ENCODE measurements around the gene CAMK2A. TPM values are rescaled to one million over a fixed set of nuclear protein-coding genes. Genes with fewer than 3 reads are reported as not detected.

The CAMK2A gene
- total and polyA plus RNA-seq, 2 donors (not counting 1 experiment from before 2014, with no cell fraction given), result 2.1 to 3.1 TPM

DNA sequence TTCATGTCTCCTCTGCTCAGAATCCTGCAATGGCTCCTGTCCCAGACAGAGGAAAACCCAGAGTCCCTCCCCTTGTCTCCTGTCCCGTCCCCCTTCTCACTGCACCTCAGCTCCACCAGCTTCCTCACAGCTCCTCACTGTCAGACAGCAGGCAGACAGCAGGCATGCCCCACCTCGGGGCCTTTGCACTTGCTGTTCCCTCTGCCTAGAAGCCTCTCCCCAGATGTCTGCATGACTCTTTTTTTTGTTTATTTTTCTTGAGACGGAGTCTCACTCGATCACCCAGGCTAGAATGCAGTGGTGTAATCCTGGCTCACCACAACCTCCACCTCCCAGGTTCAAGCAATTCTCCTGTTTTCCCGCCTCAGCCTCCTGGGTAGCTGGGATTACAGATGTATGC lies 108.5 kb downstream of the CAMK2A start:
- H3K4me2 ChIP-seq (ENCODE audit: extremely low read depth, insufficient read depth, low read length), result no peak overlapping the region
- no peaks in the 10 kb centered on the region for H4K20me1 ChIP-seq (ENCODE audit: control insufficient read depth, extremely low read depth, insufficient read depth, low read length)
- peak; percentile 70 to 72 for DNase-seq (ENCODE audit: low read depth in 2 of 2)
- H3K27ac ChIP-seq (ENCODE audit: insufficient read depth, low read length), result no peak overlapping the region
- no peaks in the 10 kb centered on the region for H3K9me3 ChIP-seq (ENCODE audit: control insufficient read depth, insufficient read depth, low read depth, low read length)
- H3K79me2 ChIP-seq (ENCODE audit: control insufficient read depth, insufficient read depth, low read length), result no peaks in the 10 kb centered on the region
- H3K4me1 ChIP-seq (ENCODE audit: control insufficient read depth, extremely low read depth, insufficient read depth, low read length), result peaks cover 8% of the 10 kb centered on the region
- H3K4me3 ChIP-seq (replicated peaks in 1 of 4; ENCODE audit: control extremely low read depth in 1 of 4, insufficient read depth in 1 of 4, low read depth in 3 of 4, low read length in 4 of 4), result no peak overlapping the region
- no peaks in the 10 kb centered on the region for H3K36me3 ChIP-seq (ENCODE audit: control insufficient read depth, insufficient read depth, low read length)
- no peak overlapping the region for H3K9ac ChIP-seq (ENCODE audit: insufficient read depth, low read length)
- no peak for TF ChIP-seq EZH2 (IDR thresholded peaks at IDR 0.05; ENCODE audit: low read length, missing control alignments)
- TF ChIP-seq, protein P1, sequence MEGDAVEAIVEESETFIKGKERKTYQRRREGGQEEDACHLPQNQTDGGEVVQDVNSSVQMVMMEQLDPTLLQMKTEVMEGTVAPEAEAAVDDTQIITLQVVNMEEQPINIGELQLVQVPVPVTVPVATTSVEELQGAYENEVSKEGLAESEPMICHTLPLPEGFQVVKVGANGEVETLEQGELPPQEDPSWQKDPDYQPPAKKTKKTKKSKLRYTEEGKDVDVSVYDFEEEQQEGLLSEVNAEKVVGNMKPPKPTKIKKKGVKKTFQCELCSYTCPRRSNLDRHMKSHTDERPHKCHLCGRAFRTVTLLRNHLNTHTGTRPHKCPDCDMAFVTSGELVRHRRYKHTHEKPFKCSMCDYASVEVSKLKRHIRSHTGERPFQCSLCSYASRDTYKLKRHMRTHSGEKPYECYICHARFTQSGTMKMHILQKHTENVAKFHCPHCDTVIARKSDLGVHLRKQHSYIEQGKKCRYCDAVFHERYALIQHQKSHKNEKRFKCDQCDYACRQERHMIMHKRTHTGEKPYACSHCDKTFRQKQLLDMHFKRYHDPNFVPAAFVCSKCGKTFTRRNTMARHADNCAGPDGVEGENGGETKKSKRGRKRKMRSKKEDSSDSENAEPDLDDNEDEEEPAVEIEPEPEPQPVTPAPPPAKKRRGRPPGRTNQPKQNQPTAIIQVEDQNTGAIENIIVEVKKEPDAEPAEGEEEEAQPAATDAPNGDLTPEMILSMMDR (conservative IDR thresholded peaks at IDR 0.05 in 1 of 2, IDR thresholded peaks at IDR 0.05 in 1 of 2; ENCODE audit: low read depth in 1 of 2, low read length in 2 of 2), result no peak
- no peak overlapping the region for H2AFZ ChIP-seq (ENCODE audit: low read length)
- H3K27me3 ChIP-seq (ENCODE audit: control insufficient read depth, insufficient read depth, low read length), result peaks cover 20% of the 10 kb centered on the region

DNA sequence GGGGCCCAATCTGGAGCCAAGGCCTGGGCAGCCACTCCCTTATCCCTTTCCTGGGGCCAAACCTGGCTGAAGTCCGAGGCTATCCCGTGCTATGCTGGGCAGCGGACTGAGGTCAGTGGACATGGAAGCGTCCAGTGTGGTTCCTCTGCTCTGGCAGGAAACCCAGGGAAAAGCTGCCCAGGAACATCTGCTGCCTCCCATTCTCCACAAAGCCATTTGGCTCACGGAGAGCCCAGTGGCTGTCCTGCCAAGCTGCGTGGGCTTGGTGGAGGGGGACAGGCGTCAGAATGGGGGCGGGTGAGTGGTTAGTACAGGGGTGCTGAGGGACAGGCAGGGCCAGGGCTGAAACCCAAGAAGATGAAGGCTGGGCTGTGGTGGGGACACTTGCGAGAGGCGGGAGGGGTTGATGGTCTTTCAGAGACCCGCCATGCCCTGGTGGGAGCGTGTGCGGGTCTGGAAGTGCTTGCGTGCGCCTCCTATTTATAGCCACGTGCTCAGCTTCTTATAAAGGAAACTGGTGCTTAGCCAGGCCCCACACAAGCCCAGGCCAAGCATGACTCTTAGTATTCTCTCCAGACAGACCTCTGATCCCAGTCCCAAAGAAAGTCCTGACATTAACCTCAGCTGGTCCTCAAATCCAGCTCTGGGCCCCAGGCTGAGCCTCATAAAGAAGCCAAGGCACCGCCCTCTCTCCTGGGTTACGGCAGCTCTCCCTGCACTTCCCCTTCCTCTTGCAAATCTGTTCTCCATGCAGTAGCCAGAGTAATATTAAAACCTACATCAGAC lies 109.1 kb downstream of the CAMK2A start:
- TF ChIP-seq EZH2 (IDR thresholded peaks at IDR 0.05; ENCODE audit: low read length, missing control alignments), result no peak
- TF ChIP-seq, protein P1 (conservative IDR thresholded peaks at IDR 0.05 in 1 of 2, IDR thresholded peaks at IDR 0.05 in 1 of 2; ENCODE audit: low read depth in 1 of 2, low read length in 2 of 2), result no peak
- H3K36me3 ChIP-seq (ENCODE audit: control insufficient read depth, insufficient read depth, low read length), result no peaks in the 10 kb centered on the region

DNA sequence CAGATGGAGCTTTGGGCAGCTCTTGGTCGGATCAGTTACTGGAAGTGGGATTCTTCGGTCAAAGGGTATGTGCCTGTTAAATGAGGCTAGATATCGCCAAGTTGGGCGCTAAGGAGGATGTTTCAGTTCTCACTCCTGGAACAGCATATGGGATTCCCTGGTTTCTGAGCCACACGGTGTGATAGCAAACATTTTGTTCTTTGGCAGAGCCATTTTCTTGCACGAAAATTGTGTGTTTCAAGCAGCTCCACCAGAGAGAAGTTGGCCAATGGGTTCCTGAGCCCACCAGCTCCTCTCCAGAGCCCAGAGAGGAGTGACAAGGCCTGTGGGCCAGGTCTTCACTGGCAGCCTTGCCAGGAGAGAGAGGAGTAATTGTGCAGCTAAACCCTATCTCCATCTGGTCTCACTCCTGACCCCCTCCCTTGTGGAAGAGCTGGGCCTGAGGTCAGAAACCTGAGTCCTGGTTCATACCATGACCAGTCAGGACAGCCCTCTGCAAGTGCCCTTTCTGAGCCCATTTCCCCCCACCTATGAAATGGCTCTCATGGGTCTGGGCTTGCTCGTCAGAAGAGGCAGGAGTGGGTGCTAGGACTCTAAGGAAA lies 110.5 kb downstream of the CAMK2A start:
- no peak overlapping the region for H3K4me3 ChIP-seq (replicated peaks in 1 of 4; ENCODE audit: control extremely low read depth in 1 of 4, insufficient read depth in 1 of 4, low read depth in 3 of 4, low read length in 4 of 4)
- DNase-seq (ENCODE audit: low read depth in 2 of 2), result no peak
- peaks cover 8% of the 10 kb centered on the region for H3K4me1 ChIP-seq (ENCODE audit: control insufficient read depth, extremely low read depth, insufficient read depth, low read length)
- H3K36me3 ChIP-seq (ENCODE audit: control insufficient read depth, insufficient read depth, low read length), result no peaks in the 10 kb centered on the region
- H2AFZ ChIP-seq (ENCODE audit: low read length), result no peak overlapping the region
- no peaks in the 10 kb centered on the region for H3K79me2 ChIP-seq (ENCODE audit: control insufficient read depth, insufficient read depth, low read length)
- TF ChIP-seq, protein P1 (conservative IDR thresholded peaks at IDR 0.05 in 1 of 2, IDR thresholded peaks at IDR 0.05 in 1 of 2; ENCODE audit: low read depth in 1 of 2, low read length in 2 of 2), result no peak
- no peak for TF ChIP-seq EZH2 (IDR thresholded peaks at IDR 0.05; ENCODE audit: low read length, missing control alignments)
- no peaks in the 10 kb centered on the region for H3K9me3 ChIP-seq (ENCODE audit: control insufficient read depth, insufficient read depth, low read depth, low read length)
- H4K20me1 ChIP-seq (ENCODE audit: control insufficient read depth, extremely low read depth, insufficient read depth, low read length), result no peaks in the 10 kb centered on the region
- no peak overlapping the region for H3K27ac ChIP-seq (ENCODE audit: insufficient read depth, low read length)
- H3K9ac ChIP-seq (ENCODE audit: insufficient read depth, low read length), result no peak overlapping the region
- no peak overlapping the region for H3K4me2 ChIP-seq (ENCODE audit: extremely low read depth, insufficient read depth, low read length)
- peaks cover 9% of the 10 kb centered on the region for H3K27me3 ChIP-seq (ENCODE audit: control insufficient read depth, insufficient read depth, low read length)

More for the DNA sequence above, 109.1 kb downstream of the CAMK2A start:
- H3K4me1 ChIP-seq (ENCODE audit: control insufficient read depth, extremely low read depth, insufficient read depth, low read length), result peaks cover 8% of the 10 kb centered on the region
- peak overlapping the region; percentile 25 for H2AFZ ChIP-seq (ENCODE audit: low read length)
- no peak overlapping the region for H3K4me3 ChIP-seq (replicated peaks in 1 of 4; ENCODE audit: control extremely low read depth in 1 of 4, insufficient read depth in 1 of 4, low read depth in 3 of 4, low read length in 4 of 4)
- H3K9me3 ChIP-seq (ENCODE audit: control insufficient read depth, insufficient read depth, low read depth, low read length), result no peaks in the 10 kb centered on the region
- peak overlapping the region; percentile 24 for H3K27ac ChIP-seq (ENCODE audit: insufficient read depth, low read length)
- H3K9ac ChIP-seq (ENCODE audit: insufficient read depth, low read length), result no peak overlapping the region
- H3K79me2 ChIP-seq (ENCODE audit: control insufficient read depth, insufficient read depth, low read length), result no peaks in the 10 kb centered on the region
- peak; percentile 30 to 84 for DNase-seq (ENCODE audit: low read depth in 2 of 2)
- H3K27me3 ChIP-seq (ENCODE audit: control insufficient read depth, insufficient read depth, low read length), result peaks cover 16% of the 10 kb centered on the region
- H3K4me2 ChIP-seq (ENCODE audit: extremely low read depth, insufficient read depth, low read length), result no peak overlapping the region
- no peaks in the 10 kb centered on the region for H4K20me1 ChIP-seq (ENCODE audit: control insufficient read depth, extremely low read depth, insufficient read depth, low read length)

All from fibroblast of lung (primary cell).